ENCODE measurements around the gene ZNF362.
A peak's percentile ranks its signal among the peaks of the same experiment; 100 is the strongest.

The ZNF362 gene

GRCh38 chr1:33256471-33257206, at the start of gene ZNF362:
Gene ZNF362 (plus strand): TSS chr1:33256492. CDS start chr1:33270575, 14,083 bp downstream.
- no peaks in the 10 kb centered on the region for H3K36me3 ChIP-seq (ENCODE audit: insufficient read depth, low read length)
- peaks cover 13% of the 10 kb centered on the region for H3K4me1 ChIP-seq (ENCODE audit: insufficient read depth, low read length)
- peak within 1 kb of the TSS; percentile 98 for H3K9ac ChIP-seq (ENCODE audit: low read depth, low read length)
- no peaks in the 10 kb centered on the region for H3K9me3 ChIP-seq (ENCODE audit: control insufficient read depth, insufficient read depth, low read length)

- H3K9ac ChIP-seq (ENCODE audit: low read depth, low read length): no peak overlapping the region
- H3K36me3 ChIP-seq (ENCODE audit: insufficient read depth, low read length): no peaks in the 10 kb centered on the region
- H3K4me1 ChIP-seq (ENCODE audit: insufficient read depth, low read length): no peaks in the 10 kb centered on the region
- H3K9me3 ChIP-seq (ENCODE audit: control insufficient read depth, insufficient read depth, low read length): no peaks in the 10 kb centered on the region
Measured at GRCh38 chr1:33211972-33212371, 44.3 kb upstream of the ZNF362 start.

- no peaks in the 10 kb centered on the region for H3K36me3 ChIP-seq (ENCODE audit: insufficient read depth, low read length)
- peaks cover 14% of the 10 kb centered on the region; the same call in 1 of the 2 replicates for H3K4me1 ChIP-seq (ENCODE audit: insufficient read depth, low read length)
- H3K9me3 ChIP-seq (ENCODE audit: control insufficient read depth, insufficient read depth, low read length): no peaks in the 10 kb centered on the region
- H3K9ac ChIP-seq (ENCODE audit: low read depth, low read length): no peak overlapping the region
Measured at GRCh38 chr1:33219886-33220661, 36.2 kb upstream of the ZNF362 start.

GRCh38 chr1:33220676-33221384, 35.5 kb upstream of the ZNF362 start:
- Histone ChIP-seq H3K9me3 (ENCODE audit: control insufficient read depth, insufficient read depth, low read length) (no peaks in the 10 kb centered on the region), H3K4me1 (ENCODE audit: insufficient read depth, low read length) (peaks cover 14% of the 10 kb centered on the region; the same call in 1 of the 2 replicates), H3K9ac (ENCODE audit: low read depth, low read length) (no peak overlapping the region), H3K36me3 (ENCODE audit: insufficient read depth, low read length) (no peaks in the 10 kb centered on the region)

GRCh38 chr1:33221385-33221758, 34.9 kb upstream of the ZNF362 start:
- H3K9me3 ChIP-seq (ENCODE audit: control insufficient read depth, insufficient read depth, low read length): no peaks in the 10 kb centered on the region
- H3K9ac ChIP-seq (ENCODE audit: low read depth, low read length): no peak overlapping the region
- H3K4me1 ChIP-seq (ENCODE audit: insufficient read depth, low read length): peaks cover 14% of the 10 kb centered on the region; the same call in 1 of the 2 replicates
- H3K36me3 ChIP-seq (ENCODE audit: insufficient read depth, low read length): no peaks in the 10 kb centered on the region

GRCh38 chr1:33222381-33222780, 33.9 kb upstream of the ZNF362 start:
- Histone ChIP-seq H3K9ac (ENCODE audit: low read depth, low read length) (no peak overlapping the region), H3K4me1 (ENCODE audit: insufficient read depth, low read length) (peaks cover 14% of the 10 kb centered on the region; the same call in 1 of the 2 replicates), H3K36me3 (ENCODE audit: insufficient read depth, low read length) (no peaks in the 10 kb centered on the region), H3K9me3 (ENCODE audit: control insufficient read depth, insufficient read depth, low read length) (no peaks in the 10 kb centered on the region)

- H3K9ac ChIP-seq (ENCODE audit: low read depth, low read length): no peak overlapping the region
- no peaks in the 10 kb centered on the region for H3K9me3 ChIP-seq (ENCODE audit: control insufficient read depth, insufficient read depth, low read length)
- H3K36me3 ChIP-seq (ENCODE audit: insufficient read depth, low read length): no peaks in the 10 kb centered on the region
- peaks cover 14% of the 10 kb centered on the region; the same call in 1 of the 2 replicates for H3K4me1 ChIP-seq (ENCODE audit: insufficient read depth, low read length)
Measured at GRCh38 chr1:33224166-33224707, 32.1 kb upstream of the ZNF362 start.

GRCh38 chr1:33225586-33225985, 30.7 kb upstream of the ZNF362 start:
- H3K4me1 ChIP-seq (ENCODE audit: insufficient read depth, low read length): peaks cover 2% of the 10 kb centered on the region; the same call in 1 of the 2 replicates
- H3K9me3 ChIP-seq (ENCODE audit: control insufficient read depth, insufficient read depth, low read length): no peaks in the 10 kb centered on the region
- no peaks in the 10 kb centered on the region for H3K36me3 ChIP-seq (ENCODE audit: insufficient read depth, low read length)
- no peak overlapping the region for H3K9ac ChIP-seq (ENCODE audit: low read depth, low read length)

- H3K9ac ChIP-seq (ENCODE audit: low read depth, low read length): no peak overlapping the region
- no peaks in the 10 kb centered on the region for H3K36me3 ChIP-seq (ENCODE audit: insufficient read depth, low read length)
- H3K4me1 ChIP-seq (ENCODE audit: insufficient read depth, low read length): peaks cover 2% of the 10 kb centered on the region; the same call in 1 of the 2 replicates
- no peaks in the 10 kb centered on the region for H3K9me3 ChIP-seq (ENCODE audit: control insufficient read depth, insufficient read depth, low read length)
Measured at GRCh38 chr1:33228935-33229487, 27.3 kb upstream of the ZNF362 start.

GRCh38 chr1:33231166-33231565, 25.1 kb upstream of the ZNF362 start:
- Histone ChIP-seq H3K36me3 (ENCODE audit: insufficient read depth, low read length) (no peaks in the 10 kb centered on the region), H3K4me1 (ENCODE audit: insufficient read depth, low read length) (peaks cover 11% of the 10 kb centered on the region), H3K9me3 (ENCODE audit: control insufficient read depth, insufficient read depth, low read length) (no peaks in the 10 kb centered on the region), H3K9ac (ENCODE audit: low read depth, low read length) (no peak overlapping the region)

GRCh38 chr1:33232716-33233115, 23.6 kb upstream of the ZNF362 start:
- Histone ChIP-seq H3K9ac (ENCODE audit: low read depth, low read length) (no peak overlapping the region), H3K9me3 (ENCODE audit: control insufficient read depth, insufficient read depth, low read length) (no peaks in the 10 kb centered on the region), H3K36me3 (ENCODE audit: insufficient read depth, low read length) (no peaks in the 10 kb centered on the region), H3K4me1 (ENCODE audit: insufficient read depth, low read length) (peaks cover 11% of the 10 kb centered on the region)

- Histone ChIP-seq H3K9ac (ENCODE audit: low read depth, low read length) (no peak overlapping the region), H3K9me3 (ENCODE audit: control insufficient read depth, insufficient read depth, low read length) (no peaks in the 10 kb centered on the region), H3K36me3 (ENCODE audit: insufficient read depth, low read length) (no peaks in the 10 kb centered on the region), H3K4me1 (ENCODE audit: insufficient read depth, low read length) (peaks cover 11% of the 10 kb centered on the region)
Measured at GRCh38 chr1:33234131-33234530, 22.2 kb upstream of the ZNF362 start.

- Histone ChIP-seq H3K36me3 (ENCODE audit: insufficient read depth, low read length) (no peaks in the 10 kb centered on the region), H3K4me1 (ENCODE audit: insufficient read depth, low read length) (peaks cover 11% of the 10 kb centered on the region), H3K9me3 (ENCODE audit: control insufficient read depth, insufficient read depth, low read length) (no peaks in the 10 kb centered on the region), H3K9ac (ENCODE audit: low read depth, low read length) (no peak overlapping the region)
Measured at GRCh38 chr1:33234588-33234990, 21.7 kb upstream of the ZNF362 start.

- no peak overlapping the region for H3K9ac ChIP-seq (ENCODE audit: low read depth, low read length)
- no peaks in the 10 kb centered on the region for H3K9me3 ChIP-seq (ENCODE audit: control insufficient read depth, insufficient read depth, low read length)
- H3K36me3 ChIP-seq (ENCODE audit: insufficient read depth, low read length): no peaks in the 10 kb centered on the region
- peaks cover 11% of the 10 kb centered on the region for H3K4me1 ChIP-seq (ENCODE audit: insufficient read depth, low read length)
Measured at GRCh38 chr1:33235521-33235920, 20.8 kb upstream of the ZNF362 start.

Data from ES-I3 (cell line).